H1 (cell line): ENCODE results near the gene MCM5. TPM values are rescaled to one million over a fixed set of nuclear protein-coding genes. Genes with fewer than 3 reads are reported as not detected.

Experiments used
- CTCF ChIA-PET: fragments of 300-600 bp; sonication (Branson Sonifier 250); formaldehyde crosslinking; loops from one replicate; lab custom pipeline; 2021; ENCODE audit not compliant: partially characterized antibody; lab: Charles Lee
- POLR2A ChIA-PET: fragments of 300-600 bp; sonication (Branson Sonifier 250); formaldehyde crosslinking; loops from one replicate; lab custom pipeline; 2021; ENCODE audit warnings: inconsistent platforms; ENCODE audit not compliant: partially characterized antibody; lab: Charles Lee
- DNase-seq, 2 experiments: peaks; one replicate each; pipeline versions ENCODE4 v3.0.0 to v3.0.0-alpha.2; 2010 to 2022; ENCODE audit warnings: low spot score in 2 of 2, low read depth in 1 of 2, mixed read lengths in 1 of 2
- FAIRE-seq: peaks from 2 replicates; lab custom pipeline; 2011; peaks lifted over from hg19 to GRCh38; lab: Jason Lieb, UNC
- H2AFZ ChIP-seq: 2 replicates; pipeline ENCODE4 v1.8.1; 2012; ENCODE audit warnings: low read length, inconsistent platforms
- H2AK5ac ChIP-seq: 2 replicates; pipeline ENCODE4 v1.6.1; 2013; ENCODE audit warnings: low read depth, low read length
- H2BK120ac ChIP-seq: replicated peaks from 2 replicates; pipeline ENCODE3; 2013; ENCODE audit warnings: low read depth, low read length, inconsistent platforms
- H2BK12ac ChIP-seq: 2 replicates; pipeline ENCODE4 v1.6.1; 2013; ENCODE audit warnings: low read depth, low read length
- H2BK15ac ChIP-seq: 2 replicates; pipeline ENCODE4 v1.6.1; 2013; ENCODE audit warnings: low read length
- H2BK20ac ChIP-seq: 2 replicates; pipeline ENCODE4 v1.6.1; 2013; ENCODE audit warnings: low read length
- H2BK5ac ChIP-seq: 2 replicates; pipeline ENCODE4 v1.6.1; 2013; ENCODE audit warnings: low read depth, low read length
- H3K14ac ChIP-seq: 2 replicates; pipeline ENCODE4 v1.6.1; 2013; ENCODE audit warnings: inconsistent platforms; ENCODE audit not compliant: insufficient read length
- H3K18ac ChIP-seq: 2 replicates; pipeline ENCODE4 v1.6.1; 2013; ENCODE audit warnings: low read length; ENCODE audit errors: extremely low read depth
- H3K23ac ChIP-seq: 2 replicates; pipeline ENCODE4 v1.6.1; 2013; ENCODE audit warnings: inconsistent platforms; ENCODE audit not compliant: insufficient read length
- H3K23me2 ChIP-seq: 2 replicates; pipeline ENCODE4 v1.6.1; 2013; ENCODE audit warnings: low read depth, low read length
- H3K27ac ChIP-seq: 2 replicates; pipeline ENCODE4 v1.6.1; 2011; ENCODE audit warnings: low read depth, low read length, inconsistent platforms
- H3K27me3 ChIP-seq, 4 experiments: replicated peaks in 1 of 4; 1 replicate in 1 of 4; 2 replicates in 3 of 4; pipeline versions ENCODE4 v1.6.1 to v1.8.1; 2011 to 2013; ENCODE audit warnings: low read length in 3 of 4, mild to moderate bottlenecking in 3 of 4, inconsistent platforms in 2 of 4, mixed read lengths in 2 of 4, moderate library complexity in 1 of 4; ENCODE audit not compliant: control insufficient read depth in 3 of 4, insufficient read depth in 3 of 4; ENCODE audit errors: extremely low read depth in 1 of 4
- H3K36me3 ChIP-seq, 4 experiments: 2 replicates each; pipeline versions ENCODE4 v1.6.1 to v1.8.1; 2011 to 2013; ENCODE audit warnings: mild to moderate bottlenecking in 4 of 4, low read length in 3 of 4, moderate library complexity in 2 of 4, control low read depth in 1 of 4, inconsistent platforms in 1 of 4; ENCODE audit not compliant: insufficient read depth in 4 of 4, control insufficient read depth in 2 of 4
- H3K4ac ChIP-seq: replicated peaks from 2 replicates; pipeline ENCODE3; 2013; ENCODE audit warnings: low read length, low read depth, mixed read lengths, inconsistent platforms; ENCODE audit not compliant: insufficient read length
- H3K4me1 ChIP-seq, 4 experiments: replicated peaks in 1 of 4; 1 replicate in 1 of 4; 2 replicates in 3 of 4; pipeline versions ENCODE4 v1.6.1 to v1.8.1; 2011 to 2013; ENCODE audit warnings: low read length in 3 of 4, inconsistent platforms in 2 of 4, mixed read lengths in 1 of 4; ENCODE audit not compliant: insufficient read depth in 4 of 4, control insufficient read depth in 3 of 4
- H3K4me2 ChIP-seq, 2 experiments: 2 replicates each; pipeline versions ENCODE4 v1.6.1 to v1.8.1; 2011 to 2013; ENCODE audit warnings: low read depth in 2 of 2, low read length in 2 of 2, control low read depth in 1 of 2, inconsistent platforms in 1 of 2, mild to moderate bottlenecking in 1 of 2; ENCODE audit not compliant: insufficient read depth in 1 of 2
- H3K4me3 ChIP-seq, 4 experiments: fragments of 200-600, 300-600 bp in 1 of 4; sonication (generic), shearing (Covaris generic), sonication (Bioruptor Twin) in 1 of 4; 2 replicates each; pipeline versions ENCODE4 v1.5.1 to v1.8.1; 2011 to 2016; ENCODE audit warnings: low read length in 4 of 4, low read depth in 3 of 4, control low read depth in 2 of 4, inconsistent platforms in 2 of 4, mild to moderate bottlenecking in 2 of 4, mixed read lengths in 1 of 4, moderate library complexity in 1 of 4; ENCODE audit not compliant: insufficient read depth in 2 of 4; ENCODE audit errors: extremely low read depth in 1 of 4
- H3K56ac ChIP-seq: replicated peaks from 2 replicates; pipeline ENCODE3; 2013; ENCODE audit warnings: low read depth, mild to moderate bottlenecking, mixed read lengths, low read length, inconsistent platforms; ENCODE audit not compliant: insufficient read length
- H3K79me1 ChIP-seq: 2 replicates; pipeline ENCODE4 v1.6.1; 2013; ENCODE audit warnings: low read depth, low read length, control low read depth
- H3K79me2 ChIP-seq, 2 experiments: 2 replicates each; pipeline versions ENCODE4 v1.6.1 to v1.8.1; 2012 to 2013; ENCODE audit warnings: low read length in 2 of 2, mild to moderate bottlenecking in 2 of 2, inconsistent platforms in 1 of 2; ENCODE audit not compliant: insufficient read depth in 2 of 2, control insufficient read depth in 1 of 2
- H3K9ac ChIP-seq, 4 experiments: replicated peaks in 1 of 4; 1 replicate in 1 of 4; 2 replicates in 3 of 4; pipeline versions ENCODE4 v1.6.1 to v1.8.1; 2011 to 2013; ENCODE audit warnings: low read depth in 3 of 4, low read length in 3 of 4, control low read depth in 2 of 4, mild to moderate bottlenecking in 2 of 4, moderate library complexity in 2 of 4, inconsistent platforms in 1 of 4; ENCODE audit errors: extremely low read depth in 1 of 4
- H3K9me3 ChIP-seq, 2 experiments: 2 replicates each; pipeline versions ENCODE4 v1.6.1 to v1.8.1; 2012 to 2013; ENCODE audit warnings: mild to moderate bottlenecking in 2 of 2, moderate library complexity in 2 of 2, control low read depth in 1 of 2, inconsistent platforms in 1 of 2, low read depth in 1 of 2, low read length in 1 of 2, mixed read lengths in 1 of 2; ENCODE audit not compliant: insufficient read depth in 2 of 2
- H4K20me1 ChIP-seq, 2 experiments: replicated peaks in 1 of 2; 2 replicates each; pipeline versions ENCODE3 to v1.8.1; 2011 to 2013; ENCODE audit warnings: inconsistent platforms in 2 of 2, low read length in 2 of 2, mild to moderate bottlenecking in 1 of 2; ENCODE audit not compliant: insufficient read depth in 2 of 2, control insufficient read depth in 1 of 2
- H4K5ac ChIP-seq: 2 replicates; pipeline ENCODE4 v1.6.1; 2013; ENCODE audit warnings: low read length, low read depth, mixed read lengths, inconsistent platforms; ENCODE audit not compliant: insufficient read length
- H4K8ac ChIP-seq: 2 replicates; pipeline ENCODE4 v1.8.0; 2013; ENCODE audit warnings: mild to moderate bottlenecking, moderate library complexity, low read length, inconsistent platforms; ENCODE audit not compliant: insufficient read depth; ENCODE audit errors: extremely low read depth
- H4K91ac ChIP-seq: replicated peaks from 2 replicates; pipeline ENCODE3; 2013; ENCODE audit warnings: low read length, mixed read lengths, inconsistent platforms; ENCODE audit not compliant: insufficient read length
- CBX8 ChIP-seq: fragments of 300-800, 300-1000 bp; sonication (generic); IDR thresholded peaks from 2 replicates; pipeline ENCODE4 v1.7.1; 2016; ENCODE audit warnings: low read depth, low read length, borderline replicate concordance
- GABPA ChIP-seq: IDR thresholded peaks from 2 replicates; pipeline ENCODE4 v1.6.1; 2011; ENCODE audit warnings: mild to moderate bottlenecking, low read length, moderate library complexity, borderline replicate concordance; ENCODE audit not compliant: insufficient read depth
- KDM1A ChIP-seq: fragments of 200-600, 300-600 bp; sonication (generic); IDR thresholded peaks from 2 replicates; pipeline ENCODE4 v1.7.1; 2016; ENCODE audit warnings: mild to moderate bottlenecking, low read length, borderline replicate concordance
- KDM4A ChIP-seq: IDR thresholded peaks from one replicate; pipeline ENCODE4 v1.7.1; 2012; ENCODE audit warnings: low read depth, mild to moderate bottlenecking, moderate library complexity, low read length, inconsistent platforms; ENCODE audit not compliant: severe bottlenecking
- POLR2AphosphoS5 ChIP-seq: IDR thresholded peaks from 2 replicates; pipeline ENCODE4 v1.6.1; 2011; ENCODE audit warnings: low read depth, low read length
- RFX5 ChIP-seq: IDR thresholded peaks from 2 replicates; pipeline ENCODE4 v1.6.1; 2011; ENCODE audit warnings: low read depth, low read length, improper control_type of control experiment, borderline replicate concordance
- RXRA ChIP-seq: IDR thresholded peaks from 2 replicates; pipeline ENCODE4 v1.6.1; 2011; ENCODE audit warnings: low read depth, mild to moderate bottlenecking, low read length, moderate library complexity; ENCODE audit not compliant: insufficient read depth
- SAP30 ChIP-seq: fragments of 300-600 bp; sonication (generic); IDR thresholded peaks from 2 replicates; pipeline ENCODE4 v1.7.1; 2012; ENCODE audit warnings: low read length, moderate library complexity, mild to moderate bottlenecking, inconsistent platforms; ENCODE audit not compliant: insufficient read depth, insufficient replicate concordance
- SIX5 ChIP-seq: IDR thresholded peaks from 2 replicates; pipeline ENCODE4 v1.6.1; 2011; ENCODE audit warnings: mild to moderate bottlenecking, low read depth, low read length
- WGBS, 2 experiments: shearing (Covaris generic) in 1 of 2; methylation state at CpG; one replicate each; pipeline versions ENCODE4 v1.1.6 to v1.1.7; 2013 to 2015; ENCODE audit warnings: low lambda C conversion rate in 2 of 2, mixed read lengths in 2 of 2, inconsistent platforms in 1 of 2, low coverage in 1 of 2, missing lambda C conversion rate in 1 of 2; ENCODE audit not compliant: insufficient replicate concordance in 2 of 2, insufficient coverage in 1 of 2, insufficient read length in 1 of 2; ENCODE audit errors: extremely low coverage in 1 of 2, missing lambda C conversion rate in 1 of 2; 5-methylcytosine and 5-hydroxymethylcytosine counted together
- polyA plus RNA-seq, 7 experiments: library from polyadenylated mRNA; depleted of rRNA in 3 of 7; stranded (reverse) in 5 of 7; unstranded in 2 of 7; fragments of >200 nt in 5 of 7; fragments of 200-250 nt in 2 of 7; gene quantifications; 1 replicate in 5 of 7; 2 replicates in 1 of 7; 4 replicates in 1 of 7; pipeline versions ENCODE4 v1.2.1 to v1.2.3, GENCODE V29; 2011 to 2013; ENCODE audit warnings: missing spikeins in 2 of 7, mixed read lengths in 2 of 7
- total RNA-seq: library from RNA; stranded (reverse); fragmentation: NEBNext Ultra II Directional; extraction: Animal tissue kit (Norgen Biotek cat#: 25700); gene quantifications from 2 replicates; pipeline ENCODE4 v1.2.1, GENCODE V29; 2021
- TF ChIP-seq, protein P1 (sequence below): IDR thresholded peaks from 2 replicates; pipeline ENCODE4 v1.6.1; 2011; ENCODE audit warnings: low read length, improper control_type of control experiment
- TF ChIP-seq, protein P2 (sequence below): IDR thresholded peaks from 2 replicates; pipeline ENCODE4 v1.6.1; 2011; ENCODE audit warnings: low read depth, mild to moderate bottlenecking, low read length; ENCODE audit not compliant: insufficient read depth

MCM5 gene
- total and polyA plus RNA-seq, 2 of the 8 experiments (the other 6 are each of a cell fraction or from before 2014, with no cell fraction given), result 210 to 305 TPM

DNA sequence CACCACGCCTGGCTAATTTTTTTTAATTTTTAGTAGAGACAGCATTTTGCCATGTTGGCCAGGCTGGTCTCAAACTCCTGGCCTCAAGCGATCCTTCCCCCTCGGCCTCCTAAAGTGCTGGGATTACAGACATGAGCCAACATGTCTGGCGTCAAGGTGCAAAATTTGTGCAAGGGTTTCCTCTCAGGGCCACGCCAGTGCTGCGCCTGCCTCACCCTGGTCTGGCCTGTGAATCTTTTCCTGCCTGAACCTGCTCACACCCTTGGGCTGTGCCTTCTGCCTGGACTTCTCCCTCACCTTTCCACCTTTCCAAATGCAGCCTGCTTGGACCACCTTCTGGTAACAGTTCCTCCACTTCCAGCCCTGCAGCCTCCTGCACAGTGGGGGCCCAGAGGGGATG, 43.4 kb downstream of the MCM5 start:
- Histone ChIP-seq H3K9me3 (no peaks in the 10 kb centered on the region), H3K79me1 (no peaks in the 10 kb centered on the region; the same call in 1 of the 2 replicates), H3K4me2 (no peak overlapping the region), H2BK12ac (no peak overlapping the region), H4K91ac (no peak overlapping the region), H3K23me2 (peaks cover 9% of the 10 kb centered on the region; the same call in 1 of the 2 replicates), H2BK5ac (no peak overlapping the region), H3K79me2 (no peaks in the 10 kb centered on the region), H4K20me1 (peaks cover 0 to 2% of the 10 kb centered on the region in 2 experiments), H3K4me3 (no peak overlapping the region), H2AFZ (no peak overlapping the region), H3K18ac (no peak overlapping the region), H2BK20ac (no peak overlapping the region), H3K14ac (no peak overlapping the region), H4K5ac (no peak overlapping the region), H3K36me3 (0 out of 8 replicates have a peak, but pooled peaks cover 0 to 3% (median 0%) of the 10 kb centered on the region in 4 experiments), H4K8ac (no peak overlapping the region), H2AK5ac (no peak overlapping the region), H3K56ac (no peak overlapping the region), H2BK15ac (no peak overlapping the region), H2BK120ac (no peak overlapping the region), H3K4me1 (peaks cover 0 to 7% (median under 1%) of the 10 kb centered on the region in 4 experiments; a peak in 5 of 7 replicates), H3K4ac (no peak overlapping the region), H3K27ac (no peak overlapping the region), H3K23ac (no peak overlapping the region), H3K9ac (no peak overlapping the region), H3K27me3 (no peaks in the 10 kb centered on the region)
- ChIA-PET CTCF (interaction anchor here (1.3 to 1.9 kb wide), 3 partner anchors 12 to 132 kb away, joined by 3 to 4 read pairs (median 3); no protein-coding TSS in a partner anchor), POLR2A (interaction anchor here (1.7 kb wide), 1 partner anchor 58 kb away, joined by 3 read pairs; no protein-coding TSS in a partner anchor)
- DNase-seq (no peak), FAIRE-seq (no peak)
- WGBS, 2 experiments, result 76% methylated on average over 6 of the region's 6 CpGs; no CpG with 5 or more reads in 1 of the 2 experiments
- TF ChIP-seq SAP30, result no peak
- no peak for TF ChIP-seq POLR2AphosphoS5
- TF ChIP-seq KDM4A, result no peak
- TF ChIP-seq, protein P1, sequence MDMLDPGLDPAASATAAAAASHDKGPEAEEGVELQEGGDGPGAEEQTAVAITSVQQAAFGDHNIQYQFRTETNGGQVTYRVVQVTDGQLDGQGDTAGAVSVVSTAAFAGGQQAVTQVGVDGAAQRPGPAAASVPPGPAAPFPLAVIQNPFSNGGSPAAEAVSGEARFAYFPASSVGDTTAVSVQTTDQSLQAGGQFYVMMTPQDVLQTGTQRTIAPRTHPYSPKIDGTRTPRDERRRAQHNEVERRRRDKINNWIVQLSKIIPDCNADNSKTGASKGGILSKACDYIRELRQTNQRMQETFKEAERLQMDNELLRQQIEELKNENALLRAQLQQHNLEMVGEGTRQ, result no peak
- TF ChIP-seq RFX5, result no peak
- TF ChIP-seq SIX5, result no peak
- no peak for TF ChIP-seq GABPA
- no peak for TF ChIP-seq KDM1A
- TF ChIP-seq, protein P2, sequence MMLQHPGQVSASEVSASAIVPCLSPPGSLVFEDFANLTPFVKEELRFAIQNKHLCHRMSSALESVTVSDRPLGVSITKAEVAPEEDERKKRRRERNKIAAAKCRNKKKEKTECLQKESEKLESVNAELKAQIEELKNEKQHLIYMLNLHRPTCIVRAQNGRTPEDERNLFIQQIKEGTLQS, result no peak
- no peak for TF ChIP-seq RXRA
- no peak for TF ChIP-seq CBX8
